Osteoblast (primary cell): ENCODE results near the gene DBN1. TPM values are rescaled to one million over a fixed set of nuclear protein-coding genes. Genes with fewer than 3 reads are reported as not detected.
A peak's percentile ranks its signal among the peaks of the same experiment; 100 is the strongest.

ENCODE experiments used
- DNase-seq: peaks from one replicate; pipeline ENCODE4 v3.0.0; 2011; ENCODE audit warnings: low spot score, mixed read lengths; ENCODE audit not compliant: insufficient read length; ENCODE audit errors: missing footprints
- H2AFZ ChIP-seq: 2 replicates; pipeline ENCODE4 v1.6.0; 2011; ENCODE audit warnings: mild to moderate bottlenecking, low read length
- H3K27ac ChIP-seq: 2 replicates; pipeline ENCODE4 v1.5.1; 2011; ENCODE audit warnings: mild to moderate bottlenecking, low read depth, low read length, moderate library complexity
- H3K27me3 ChIP-seq: 2 replicates; pipeline ENCODE4 v1.6.0; 2012; ENCODE audit warnings: mild to moderate bottlenecking, control low read depth, inconsistent platforms, low read length, moderate library complexity; ENCODE audit not compliant: insufficient read depth
- H3K36me3 ChIP-seq: 2 replicates; pipeline ENCODE4 v1.5.1; 2011; ENCODE audit warnings: mild to moderate bottlenecking, low read length, control low read depth, moderate library complexity; ENCODE audit not compliant: insufficient read depth
- H3K4me1 ChIP-seq: 2 replicates; pipeline ENCODE4 v1.5.1; 2011; ENCODE audit warnings: mild to moderate bottlenecking, low read length, control low read depth, moderate library complexity; ENCODE audit not compliant: insufficient read depth
- H3K4me2 ChIP-seq: 2 replicates; pipeline ENCODE4 v1.6.0; 2011; ENCODE audit warnings: mild to moderate bottlenecking, low read length; ENCODE audit not compliant: insufficient read depth
- H3K4me3 ChIP-seq: fragments of 200-600 bp; sonication (generic); 3 replicates; pipeline ENCODE4 v1.5.1; 2012; ENCODE audit warnings: mild to moderate bottlenecking, low read length, inconsistent platforms; ENCODE audit not compliant: insufficient read depth
- H3K79me2 ChIP-seq: 2 replicates; pipeline ENCODE4 v1.6.0; 2012; ENCODE audit warnings: mild to moderate bottlenecking, low read length, control low read depth, inconsistent platforms; ENCODE audit not compliant: insufficient read depth
- H3K9me3 ChIP-seq: 2 replicates; pipeline ENCODE4 v1.5.1; 2011; ENCODE audit warnings: low read depth, low read length, control low read depth
- H4K20me1 ChIP-seq: 2 replicates; pipeline ENCODE4 v1.6.0; 2012; ENCODE audit warnings: mild to moderate bottlenecking, low read length, control low read depth; ENCODE audit not compliant: insufficient read depth
- total RNA-seq: library from RNA; depleted of rRNA; stranded (reverse); fragments of >200 nt; gene quantifications from 2 replicates; pipeline ENCODE4 v1.2.3, GENCODE V29; 2012
- TF ChIP-seq, protein P1 (sequence below): IDR thresholded peaks from 2 replicates; pipeline ENCODE4 v1.5.1; 2011; ENCODE audit warnings: mild to moderate bottlenecking, low read depth, low read length, moderate library complexity; ENCODE audit errors: extremely low read depth

Gene DBN1
- total RNA-seq, 1 donor, result 139 TPM

GRCh38 chr5:177512736-177513380 is 39.4 kb upstream of the DBN1 start:
- no peak overlapping the region for H3K4me2 ChIP-seq
- H3K27me3 ChIP-seq, result no peaks in the 10 kb centered on the region
- H3K9me3 ChIP-seq, result no peaks in the 10 kb centered on the region
- H3K4me1 ChIP-seq, result peaks cover 8% of the 10 kb centered on the region
- H2AFZ ChIP-seq, result no peak overlapping the region
- H3K27ac ChIP-seq, result no peak overlapping the region
- H3K4me3 ChIP-seq, result no peak overlapping the region
- peaks cover 24% of the 10 kb centered on the region for H3K79me2 ChIP-seq
- peaks cover 16% of the 10 kb centered on the region for H4K20me1 ChIP-seq
- DNase-seq, result peak; percentile 58
- TF ChIP-seq, protein P1, sequence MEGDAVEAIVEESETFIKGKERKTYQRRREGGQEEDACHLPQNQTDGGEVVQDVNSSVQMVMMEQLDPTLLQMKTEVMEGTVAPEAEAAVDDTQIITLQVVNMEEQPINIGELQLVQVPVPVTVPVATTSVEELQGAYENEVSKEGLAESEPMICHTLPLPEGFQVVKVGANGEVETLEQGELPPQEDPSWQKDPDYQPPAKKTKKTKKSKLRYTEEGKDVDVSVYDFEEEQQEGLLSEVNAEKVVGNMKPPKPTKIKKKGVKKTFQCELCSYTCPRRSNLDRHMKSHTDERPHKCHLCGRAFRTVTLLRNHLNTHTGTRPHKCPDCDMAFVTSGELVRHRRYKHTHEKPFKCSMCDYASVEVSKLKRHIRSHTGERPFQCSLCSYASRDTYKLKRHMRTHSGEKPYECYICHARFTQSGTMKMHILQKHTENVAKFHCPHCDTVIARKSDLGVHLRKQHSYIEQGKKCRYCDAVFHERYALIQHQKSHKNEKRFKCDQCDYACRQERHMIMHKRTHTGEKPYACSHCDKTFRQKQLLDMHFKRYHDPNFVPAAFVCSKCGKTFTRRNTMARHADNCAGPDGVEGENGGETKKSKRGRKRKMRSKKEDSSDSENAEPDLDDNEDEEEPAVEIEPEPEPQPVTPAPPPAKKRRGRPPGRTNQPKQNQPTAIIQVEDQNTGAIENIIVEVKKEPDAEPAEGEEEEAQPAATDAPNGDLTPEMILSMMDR, result no peak
- H3K36me3 ChIP-seq, result peaks cover 45% of the 10 kb centered on the region

GRCh38 chr5:177511796-177512675 is 38.6 kb upstream of the DBN1 start:
- Histone ChIP-seq H3K4me3 (no peak overlapping the region), H3K27ac (no peak overlapping the region), H3K4me1 (peaks cover 8% of the 10 kb centered on the region), H3K36me3 (peaks cover 45% of the 10 kb centered on the region), H4K20me1 (peaks cover 16% of the 10 kb centered on the region), H3K27me3 (no peaks in the 10 kb centered on the region), H3K4me2 (no peak overlapping the region), H2AFZ (no peak overlapping the region), H3K79me2 (peaks cover 24% of the 10 kb centered on the region), H3K9me3 (no peaks in the 10 kb centered on the region)
- TF ChIP-seq, protein P1, result no peak
- peak; percentile 50 for DNase-seq

GRCh38 chr5:177511181-177511580 is 37.7 kb upstream of the DBN1 start:
- H3K4me2 ChIP-seq, result no peak overlapping the region
- peaks cover 45% of the 10 kb centered on the region for H3K36me3 ChIP-seq
- H3K27me3 ChIP-seq, result no peaks in the 10 kb centered on the region
- TF ChIP-seq, protein P1, result no peak
- H3K79me2 ChIP-seq, result peaks cover 19% of the 10 kb centered on the region
- DNase-seq, result no peak
- peaks cover 6% of the 10 kb centered on the region for H3K4me1 ChIP-seq
- H3K27ac ChIP-seq, result no peak overlapping the region
- H3K9me3 ChIP-seq, result no peaks in the 10 kb centered on the region
- no peak overlapping the region for H2AFZ ChIP-seq
- peaks cover 14% of the 10 kb centered on the region for H4K20me1 ChIP-seq
- no peak overlapping the region for H3K4me3 ChIP-seq

GRCh38 chr5:177510567-177511053 is 37.2 kb upstream of the DBN1 start:
- TF ChIP-seq, protein P1, result no peak

More at GRCh38 chr5:177510567-177511053, 37.2 kb upstream of the DBN1 start:
- Histone ChIP-seq H3K79me2 (peaks cover 13% of the 10 kb centered on the region), H3K27ac (no peak overlapping the region), H3K9me3 (no peaks in the 10 kb centered on the region), H2AFZ (no peak overlapping the region), H3K4me2 (no peak overlapping the region), H3K36me3 (peaks cover 42% of the 10 kb centered on the region), H3K27me3 (no peaks in the 10 kb centered on the region), H3K4me3 (no peak overlapping the region), H3K4me1 (peaks cover under 1% of the 10 kb centered on the region), H4K20me1 (peaks cover 9% of the 10 kb centered on the region)
- DNase-seq, result no peak
